ENCODE data around the gene MRAP.

- TF ChIP-seq POLR2AphosphoS5 (IDR thresholded peaks at IDR 0.05) (no peak), CTCF (IDR thresholded peaks at IDR 0.05) (no peak)
Measured at GRCh38 chr21:32298148-32298559, 501 bp upstream of the MRAP start.

All from stomach (tissue), 4 donors.